Activated CD4-positive, alpha-beta T cell treated with anti-CD3 and anti-CD28 coated beads, Interleukin-2, amount 50 U/mL, for 1 hour (primary cell): ENCODE measurements around the gene CHIC2.
A peak's percentile ranks its signal among the peaks of the same experiment; 100 is the strongest.
"Not testable (repeated sequence)": the region's sequence is repeated elsewhere in the genome, so short reads cannot be mapped to it uniquely, and the experiment has no call there.

Experiments
- DNase-seq: peaks from one replicate; pipeline ENCODE4 v3.0.0-alpha.2; 2020

CHIC2 gene

DNA sequence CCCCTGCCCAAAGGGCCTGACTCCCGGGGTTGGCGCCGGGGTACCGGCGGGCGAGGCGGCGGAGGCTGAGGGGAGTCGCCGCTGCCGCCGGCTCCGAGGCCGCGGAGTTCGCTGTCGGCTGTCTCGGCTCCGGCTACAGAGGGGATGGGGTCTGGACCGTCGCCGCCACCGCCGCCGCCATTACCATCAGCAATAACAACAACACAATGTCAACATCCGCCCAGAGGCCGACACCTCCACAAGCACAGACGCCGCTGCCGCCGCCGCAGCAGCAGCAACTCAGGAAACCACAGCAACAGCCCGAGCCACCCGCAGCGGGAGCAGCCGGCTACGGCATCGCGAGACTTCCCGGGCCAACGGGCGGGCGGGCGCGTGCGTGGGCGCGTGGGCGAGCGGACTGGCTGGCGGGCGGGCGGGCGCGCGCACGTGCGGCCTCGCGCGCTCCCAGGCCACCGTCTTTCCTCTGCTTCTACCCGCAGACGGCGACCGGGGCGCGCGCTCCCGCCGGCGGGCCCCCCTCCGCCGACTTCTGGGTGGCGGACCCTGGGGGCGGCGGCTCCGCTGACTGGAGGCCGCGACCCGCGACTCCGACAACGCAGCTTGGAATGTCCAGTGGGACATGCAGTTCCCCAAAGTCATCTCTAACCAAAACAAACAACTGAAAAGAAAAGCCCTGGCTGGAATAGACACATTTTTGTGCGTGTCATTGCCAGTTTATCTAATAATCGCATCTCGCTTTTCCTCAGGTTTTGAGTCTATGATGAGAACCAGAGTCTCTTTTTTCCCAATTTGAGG, at the start of gene CHIC2:
Gene CHIC2 (minus strand): TSS at position 289 of the 795 bp plus-strand sequence. CDS start 305 bp downstream, outside the sequence.
- DNase-seq, result peak; percentile 96

GRCh38 chr4:54113206-54113605, 48.8 kb upstream of the CHIC2 start:
- DNase-seq, result not testable (repeated sequence)

- DNase-seq, result no peak
Observed at GRCh38 chr4:54110019-54110416, 45.6 kb upstream of the CHIC2 start.

- DNase-seq, result no peak
Observed at GRCh38 chr4:54109241-54110018, 45.0 kb upstream of the CHIC2 start.

GRCh38 chr4:54107951-54108748, 43.7 kb upstream of the CHIC2 start:
- no peak for DNase-seq

DNA sequence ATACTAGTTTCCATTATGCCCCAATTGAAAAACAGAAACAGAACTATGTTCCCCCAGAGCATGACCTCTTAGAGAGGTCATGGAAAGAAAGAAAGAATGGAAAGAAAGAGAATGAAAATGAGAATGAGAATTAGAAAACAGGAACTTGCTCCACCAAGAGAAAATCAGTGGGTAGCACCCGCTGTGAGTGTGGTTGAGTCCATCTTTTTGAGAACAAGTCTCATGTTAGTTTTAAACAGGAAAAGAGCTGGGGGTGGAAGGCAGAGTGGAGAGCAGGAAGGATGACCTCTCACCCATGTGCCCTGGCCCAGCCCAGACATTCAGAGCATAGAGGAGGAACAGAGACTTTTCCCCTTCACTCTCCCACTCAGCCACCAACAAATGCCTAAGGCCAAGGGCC, 40.5 kb upstream of the CHIC2 start:
- DNase-seq, result no peak

GRCh38 chr4:54103190-54103574, 38.8 kb upstream of the CHIC2 start:
- DNase-seq, result no peak

GRCh38 chr4:54102531-54103106, 38.2 kb upstream of the CHIC2 start:
- DNase-seq, result no peak

DNA sequence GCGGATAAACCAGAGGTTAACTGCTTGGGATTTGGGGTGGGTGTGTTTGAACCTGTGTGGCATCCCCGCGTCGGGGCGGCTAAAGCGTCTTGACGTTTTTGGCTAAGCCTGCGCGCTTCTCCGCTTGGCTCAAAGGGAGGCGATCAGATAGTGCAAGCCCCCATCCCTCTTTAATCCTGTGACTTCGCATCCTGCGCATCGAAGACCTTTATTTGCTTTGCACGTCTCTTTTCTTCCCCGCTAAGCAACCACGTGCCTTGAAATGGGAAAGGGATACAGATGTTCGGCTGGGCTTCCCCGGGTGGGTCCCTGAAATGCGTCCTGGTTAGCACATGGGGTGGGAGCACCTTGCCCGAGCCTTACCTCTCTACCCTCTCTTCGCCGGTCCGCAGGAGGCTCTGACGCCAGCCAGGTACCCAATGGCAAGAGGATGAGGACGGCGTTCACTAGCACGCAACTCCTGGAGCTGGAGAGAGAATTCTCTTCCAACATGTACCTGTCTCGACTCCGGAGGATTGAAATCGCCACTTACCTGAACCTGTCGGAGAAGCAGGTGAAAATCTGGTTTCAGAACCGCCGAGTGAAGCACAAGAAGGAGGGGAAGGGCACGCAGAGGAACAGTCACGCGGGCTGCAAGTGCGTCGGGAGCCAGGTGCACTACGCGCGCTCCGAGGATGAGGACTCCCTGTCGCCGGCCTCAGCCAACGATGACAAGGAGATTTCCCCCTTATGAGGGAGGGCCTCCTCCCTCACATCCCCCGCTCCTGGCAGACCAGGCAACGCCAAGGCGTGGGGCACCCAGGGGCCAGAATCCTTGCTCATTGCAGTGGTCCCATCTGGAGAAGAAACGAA, 37.0 kb upstream of the CHIC2 start:
- DNase-seq, result no peak

- peak; percentile 25 for DNase-seq
Observed at GRCh38 chr4:54100595-54101189, 36.3 kb upstream of the CHIC2 start.

GRCh38 chr4:54099748-54100574, 35.6 kb upstream of the CHIC2 start, which contains the start of gene GSX2:
Gene GSX2 (plus strand): TSS chr4:54100163. CDS start chr4:54100345, 182 bp downstream.
- no peak for DNase-seq

DNA sequence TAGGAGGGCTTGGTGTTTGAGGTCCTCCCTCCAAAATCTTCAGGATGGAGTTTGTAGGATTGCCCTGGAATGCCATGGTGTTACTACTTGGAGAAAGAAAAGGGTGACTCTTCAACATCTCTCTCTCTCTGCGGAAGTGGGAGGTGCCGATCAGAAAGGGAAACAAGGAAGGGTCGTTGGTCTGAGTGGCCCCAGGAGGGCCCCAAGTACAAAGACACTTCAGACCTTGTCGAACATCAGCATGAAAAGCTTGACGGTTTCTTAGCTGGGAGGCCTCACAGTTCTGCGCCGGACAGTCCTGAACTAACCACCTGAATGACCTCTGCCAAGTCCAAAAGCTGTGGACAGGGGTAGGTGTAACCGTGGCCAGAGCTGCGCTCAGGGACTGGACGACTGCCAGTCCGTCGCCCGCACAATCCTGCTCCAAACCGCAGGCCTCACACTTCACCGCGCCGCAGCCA, 34.9 kb upstream of the CHIC2 start:
- DNase-seq, result no peak

GRCh38 chr4:54098375-54098774, 34.0 kb upstream of the CHIC2 start:
- DNase-seq, result no peak

DNA sequence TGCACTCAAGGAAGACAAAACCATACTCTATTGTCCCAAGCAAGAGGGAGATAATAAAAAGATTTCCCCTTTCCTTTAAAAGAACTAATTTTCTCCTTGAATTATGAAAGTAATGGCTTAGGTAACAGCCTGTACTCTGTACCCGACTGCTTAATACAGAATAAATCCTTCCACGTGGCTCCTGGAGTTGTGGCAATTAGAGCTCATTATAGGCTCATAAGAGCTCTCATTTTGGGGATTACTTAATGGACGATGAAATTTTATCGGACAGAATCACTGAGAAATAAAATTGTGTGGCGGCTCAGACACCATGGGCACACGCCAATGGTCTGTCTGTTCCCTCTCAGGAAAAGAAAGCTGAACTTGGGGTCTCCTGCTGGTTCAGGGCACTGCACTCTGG, 32.7 kb upstream of the CHIC2 start:
- DNase-seq, result no peak

DNA sequence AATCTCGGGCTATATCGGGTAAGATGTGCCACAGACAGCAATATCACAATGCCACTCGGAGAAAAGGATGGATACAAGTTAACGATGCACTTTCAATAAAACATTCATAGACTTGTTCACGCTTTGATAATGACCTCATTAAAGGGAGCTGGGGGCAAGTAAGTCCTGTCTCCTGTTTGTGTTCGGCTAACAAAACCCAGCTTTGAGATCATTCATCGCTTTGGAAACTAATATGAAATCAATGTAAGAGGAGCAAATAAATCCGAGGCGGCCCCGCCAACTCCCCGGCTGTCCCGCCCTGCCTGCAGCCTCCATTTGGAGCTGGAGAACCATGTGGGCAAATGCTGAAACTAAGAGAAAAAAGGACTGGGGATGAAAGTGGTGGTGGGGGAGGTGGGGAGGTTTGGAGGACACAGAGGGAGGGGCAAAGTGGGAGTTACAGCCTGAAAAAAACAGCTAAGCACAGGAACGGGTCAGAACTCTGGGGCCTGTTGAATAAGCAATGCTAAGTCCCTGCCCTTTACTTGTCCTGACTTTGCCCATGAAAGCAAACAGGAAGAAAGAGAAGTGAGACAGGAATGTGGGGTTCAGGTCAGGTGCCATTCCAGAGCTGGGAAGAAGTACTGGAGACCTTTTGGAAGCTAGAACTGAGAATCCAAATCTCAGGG, 32.0 kb upstream of the CHIC2 start:
- DNase-seq, result no peak

- DNase-seq, result no peak
Observed at GRCh38 chr4:54095110-54095825, 30.9 kb upstream of the CHIC2 start.

DNA sequence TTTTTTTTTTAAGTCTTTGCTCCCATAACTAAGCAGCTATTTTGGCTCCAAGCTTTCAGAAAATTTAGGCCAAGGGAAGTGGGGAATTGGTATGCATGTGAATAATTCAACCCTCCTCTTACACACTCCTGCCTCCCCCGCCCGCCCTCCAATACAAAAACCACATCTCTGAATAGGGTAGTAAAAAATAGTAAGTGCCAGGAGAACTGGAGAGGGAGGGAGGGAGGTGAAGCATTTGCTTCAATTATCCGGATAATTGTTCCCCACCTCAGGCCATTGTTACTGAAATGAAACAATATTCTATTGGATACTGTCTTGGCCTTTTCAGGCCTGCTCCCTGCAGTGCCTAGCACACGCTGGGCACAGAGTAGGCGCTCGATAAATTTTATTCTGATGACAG, 30.0 kb upstream of the CHIC2 start:
- DNase-seq, result no peak

GRCh38 chr4:54093324-54094240, 29.2 kb upstream of the CHIC2 start:
- DNase-seq, result peak; percentile 22
